ENCODE results near the gene PSORS1C2.

GRCh38 chr6:31098449-31098938, 40.4 kb downstream of the PSORS1C2 start:
- TF ChIP-seq CTCF (conservative IDR thresholded peaks at IDR 0.05; ENCODE audit: low read depth, low read length) (no peak), EZH2 (IDR thresholded peaks at IDR 0.05; ENCODE audit: borderline replicate concordance, low read depth, low read length, poor library complexity, severe bottlenecking) (no peak)
